Keratinocyte (primary cell): ENCODE measurements around the gene GNMT. TPM values are rescaled to one million over a fixed set of nuclear protein-coding genes. Genes with fewer than 3 reads are reported as not detected.

Source experiments
- DNase-seq: peaks from one replicate; pipeline ENCODE4 v3.0.0-alpha.2; 2011; ENCODE audit warnings: low read depth, missing footprints, low spot score
- FAIRE-seq: peaks from 2 replicates; lab custom pipeline; 2011; peaks lifted over from hg19 to GRCh38; lab: Jason Lieb, UNC
- H2AFZ ChIP-seq: 2 replicates; pipeline ENCODE4 v1.6.0; 2012; ENCODE audit warnings: low read length, control low read depth, inconsistent platforms; ENCODE audit not compliant: control insufficient read depth
- H3K27ac ChIP-seq: 2 replicates; pipeline ENCODE4 v1.5.1; 2011; ENCODE audit warnings: low read length; ENCODE audit not compliant: control insufficient read depth, insufficient read depth
- H3K27me3 ChIP-seq: 3 replicates; pipeline ENCODE4 v1.6.0; 2011; ENCODE audit warnings: low read length; ENCODE audit not compliant: control insufficient read depth, insufficient read depth; ENCODE audit errors: extremely low read depth
- H3K36me3 ChIP-seq, 2 experiments: 2 replicates in 1 of 2; 3 replicates in 1 of 2; pipeline ENCODE4 v1.5.1; 2011; ENCODE audit warnings: low read length in 2 of 2, mild to moderate bottlenecking in 1 of 2; ENCODE audit not compliant: control insufficient read depth in 2 of 2, insufficient read depth in 2 of 2; ENCODE audit errors: extremely low read depth in 1 of 2
- H3K4me1 ChIP-seq: 3 replicates; pipeline ENCODE4 v1.5.1; 2011; ENCODE audit warnings: low read length; ENCODE audit not compliant: control insufficient read depth, insufficient read depth; ENCODE audit errors: extremely low read depth
- H3K4me2 ChIP-seq: 3 replicates; pipeline ENCODE4 v1.6.0; 2011; ENCODE audit warnings: low read depth, low read length; ENCODE audit not compliant: control insufficient read depth, insufficient read depth; ENCODE audit errors: extremely low read depth
- H3K4me3 ChIP-seq, 3 experiments: fragments of 200-600 bp in 1 of 3; sonication (generic) in 1 of 3; 2 replicates in 2 of 3; 3 replicates in 1 of 3; pipeline ENCODE4 v1.5.1; 2011 to 2016; ENCODE audit warnings: low read length in 3 of 3, mild to moderate bottlenecking in 3 of 3, control low read depth in 2 of 3, inconsistent platforms in 1 of 3, low read depth in 1 of 3, mixed read lengths in 1 of 3, mixed run types in 1 of 3, moderate library complexity in 1 of 3; ENCODE audit not compliant: control insufficient read depth in 2 of 3, insufficient read depth in 2 of 3; ENCODE audit errors: extremely low read depth in 1 of 3
- H3K79me2 ChIP-seq: 2 replicates; pipeline ENCODE4 v1.6.0; 2012; ENCODE audit warnings: low read length; ENCODE audit not compliant: control insufficient read depth, insufficient read depth
- H3K9ac ChIP-seq: 3 replicates; pipeline ENCODE4 v1.6.0; 2011; ENCODE audit warnings: low read length; ENCODE audit not compliant: control insufficient read depth, insufficient read depth; ENCODE audit errors: extremely low read depth
- H3K9me1 ChIP-seq: 3 replicates; pipeline ENCODE4 v1.6.0; 2011; ENCODE audit warnings: low read length; ENCODE audit not compliant: control insufficient read depth, insufficient read depth; ENCODE audit errors: extremely low read depth
- H3K9me3 ChIP-seq: 2 replicates; pipeline ENCODE4 v1.5.1; 2012; ENCODE audit warnings: low read depth, low read length; ENCODE audit not compliant: control insufficient read depth
- H4K20me1 ChIP-seq: 3 replicates; pipeline ENCODE4 v1.6.0; 2011; ENCODE audit warnings: low read length; ENCODE audit not compliant: control insufficient read depth, insufficient read depth; ENCODE audit errors: extremely low read depth
- EZH2 ChIP-seq: IDR thresholded peaks from one replicate; pipeline ENCODE4 v1.6.1; 2012; ENCODE audit warnings: inconsistent platforms, mild to moderate bottlenecking, low read length, moderate library complexity
- dilution Hi-C: fragments of 300-500 bp; cut with MboI; formaldehyde crosslinking; loops from one replicate; pipeline ENCODE4 v1.7.0; 2020; ENCODE audit warnings: low sequenced_read_pairs; ENCODE audit not compliant: extremely low pct_ligation_motif_present
- polyA plus RNA-seq, 5 experiments: library from polyadenylated mRNA; depleted of rRNA in 3 of 5; stranded (reverse) in 3 of 5; stranded (forward) in 1 of 5; unstranded in 1 of 5; fragments of >200 nt; gene quantifications; 1 replicate in 1 of 5; 2 replicates in 3 of 5; 3 replicates in 1 of 5; pipeline versions ENCODE4 v1.2.1 to v1.2.3, GENCODE V29; 2011 to 2012; ENCODE audit warnings: missing spikeins in 2 of 5, low read depth in 1 of 5, low replicate concordance in 1 of 5
- TF ChIP-seq, protein P1 (sequence below), 3 experiments: IDR thresholded peaks in 1 of 3; conservative IDR thresholded peaks in 1 of 3; optimal IDR thresholded peaks in 1 of 3; 2 replicates in 2 of 3; 3 replicates in 1 of 3; pipeline versions ENCODE3 to v1.5.1; 2011; ENCODE audit warnings: low read length in 3 of 3, mild to moderate bottlenecking in 3 of 3, moderate library complexity in 2 of 3, control low read depth in 1 of 3, inconsistent platforms in 1 of 3; ENCODE audit not compliant: insufficient read depth in 2 of 3; ENCODE audit errors: extremely low read depth in 1 of 3

Gene GNMT
- polyA plus RNA-seq, 1 donor (not counting 4 experiments of a cell fraction or from before 2014, with no cell fraction given), result 0.08 TPM

DNA sequence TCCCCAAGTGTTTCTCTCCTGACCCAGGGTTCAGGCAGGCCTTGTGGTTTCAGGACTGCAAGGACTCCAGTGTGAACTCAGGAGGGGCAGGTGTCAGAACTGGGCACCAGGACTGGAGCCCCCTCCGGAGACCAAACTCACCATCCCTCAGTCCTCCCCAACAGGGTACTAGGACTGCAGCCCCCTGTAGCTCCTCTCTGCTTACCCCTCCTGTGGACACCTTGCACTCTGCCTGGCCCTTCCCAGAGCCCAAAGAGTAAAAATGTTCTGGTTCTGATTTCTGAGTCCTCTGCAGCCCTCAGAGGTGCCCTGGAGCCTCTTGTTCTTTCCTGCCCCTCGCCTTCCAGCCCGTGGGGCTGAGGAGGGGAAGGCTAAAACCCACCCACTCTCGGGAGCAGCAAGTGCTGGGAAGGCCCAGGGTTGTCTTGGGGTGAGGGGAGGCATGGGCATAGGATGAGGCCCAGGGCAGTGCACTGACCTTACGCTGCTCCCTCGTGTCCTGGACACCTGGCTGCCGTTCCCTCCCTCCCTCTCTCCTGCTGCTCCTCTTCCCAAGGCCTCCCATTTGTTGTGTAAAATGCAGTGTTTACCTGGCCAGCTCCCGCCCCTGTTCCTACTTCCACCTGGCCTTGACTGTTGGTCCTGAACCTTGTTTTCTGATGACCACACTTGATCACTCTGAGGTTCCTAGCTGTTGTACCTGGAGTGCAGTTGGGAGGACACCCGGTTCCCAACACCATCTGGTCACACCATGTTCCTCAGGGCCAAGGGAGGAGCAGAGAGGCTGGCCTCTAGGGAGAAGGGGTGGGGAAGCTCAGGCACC is 21.4 kb upstream of the GNMT start:
- no peak for DNase-seq
- no peak overlapping the region for H3K27ac ChIP-seq
- no peaks in the 10 kb centered on the region for H3K9me1 ChIP-seq
- H3K4me3 ChIP-seq, result no peak overlapping the region
- H3K4me1 ChIP-seq, result no peaks in the 10 kb centered on the region
- H3K9me3 ChIP-seq, result no peaks in the 10 kb centered on the region
- H3K36me3 ChIP-seq, result peaks cover 23 to 27% of the 10 kb centered on the region in 2 experiments
- dilution Hi-C loops, result no loop called here
- no peak overlapping the region for H3K4me2 ChIP-seq
- H3K79me2 ChIP-seq, result peaks cover 1% of the 10 kb centered on the region
- FAIRE-seq, result no peak
- no peak overlapping the region for H3K9ac ChIP-seq
- TF ChIP-seq EZH2, result no peak
- TF ChIP-seq, protein P1, sequence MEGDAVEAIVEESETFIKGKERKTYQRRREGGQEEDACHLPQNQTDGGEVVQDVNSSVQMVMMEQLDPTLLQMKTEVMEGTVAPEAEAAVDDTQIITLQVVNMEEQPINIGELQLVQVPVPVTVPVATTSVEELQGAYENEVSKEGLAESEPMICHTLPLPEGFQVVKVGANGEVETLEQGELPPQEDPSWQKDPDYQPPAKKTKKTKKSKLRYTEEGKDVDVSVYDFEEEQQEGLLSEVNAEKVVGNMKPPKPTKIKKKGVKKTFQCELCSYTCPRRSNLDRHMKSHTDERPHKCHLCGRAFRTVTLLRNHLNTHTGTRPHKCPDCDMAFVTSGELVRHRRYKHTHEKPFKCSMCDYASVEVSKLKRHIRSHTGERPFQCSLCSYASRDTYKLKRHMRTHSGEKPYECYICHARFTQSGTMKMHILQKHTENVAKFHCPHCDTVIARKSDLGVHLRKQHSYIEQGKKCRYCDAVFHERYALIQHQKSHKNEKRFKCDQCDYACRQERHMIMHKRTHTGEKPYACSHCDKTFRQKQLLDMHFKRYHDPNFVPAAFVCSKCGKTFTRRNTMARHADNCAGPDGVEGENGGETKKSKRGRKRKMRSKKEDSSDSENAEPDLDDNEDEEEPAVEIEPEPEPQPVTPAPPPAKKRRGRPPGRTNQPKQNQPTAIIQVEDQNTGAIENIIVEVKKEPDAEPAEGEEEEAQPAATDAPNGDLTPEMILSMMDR (optimal IDR thresholded peaks at IDR 0.05 in 1 of 3, IDR thresholded peaks at IDR 0.05 in 1 of 3, conservative IDR thresholded peaks at IDR 0.05 in 1 of 3; ENCODE audit: extremely low read depth in 1 of 3, insufficient read depth in 2 of 3, low read length in 3 of 3), result no peak
- no peaks in the 10 kb centered on the region for H3K27me3 ChIP-seq
- no peaks in the 10 kb centered on the region for H4K20me1 ChIP-seq
- no peak overlapping the region for H2AFZ ChIP-seq

DNA sequence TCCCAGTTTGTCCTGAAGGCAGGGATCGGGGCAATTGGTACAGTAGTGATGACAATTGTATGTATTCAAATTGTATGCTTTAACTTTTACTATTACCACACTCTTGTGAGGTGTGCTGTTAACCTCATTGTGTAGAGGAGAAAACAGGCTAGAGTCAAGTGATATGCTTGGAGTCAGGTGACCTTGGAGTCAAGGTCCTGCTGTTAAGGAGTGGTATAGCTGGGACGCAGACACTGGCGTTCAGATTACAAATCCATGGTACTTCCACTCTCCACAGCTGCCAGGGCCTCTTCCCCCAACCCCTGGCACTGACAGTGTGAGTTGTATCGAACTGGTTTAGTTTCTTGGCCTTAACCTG is 20.8 kb upstream of the GNMT start:
- Histone ChIP-seq H3K27ac (no peak overlapping the region), H2AFZ (no peak overlapping the region), H3K79me2 (no peaks in the 10 kb centered on the region), H3K9me3 (no peaks in the 10 kb centered on the region), H3K4me2 (no peak overlapping the region), H4K20me1 (no peaks in the 10 kb centered on the region), H3K27me3 (no peaks in the 10 kb centered on the region), H3K9me1 (no peaks in the 10 kb centered on the region), H3K9ac (no peak overlapping the region), H3K4me1 (no peaks in the 10 kb centered on the region), H3K4me3 (no peak overlapping the region), H3K36me3 (peaks cover 23 to 25% of the 10 kb centered on the region in 2 experiments)
- no peak for FAIRE-seq
- TF ChIP-seq, protein P1 (optimal IDR thresholded peaks at IDR 0.05 in 1 of 3, IDR thresholded peaks at IDR 0.05 in 1 of 3, conservative IDR thresholded peaks at IDR 0.05 in 1 of 3; ENCODE audit: extremely low read depth in 1 of 3, insufficient read depth in 2 of 3, low read length in 3 of 3), result no peak
- no peak for TF ChIP-seq EZH2
- no peak for DNase-seq
- dilution Hi-C loops, result no loop called here
